GM12891 (cell line): ENCODE results near the gene KLHL21.

Source experiments
- DNase-seq: peaks from one replicate; pipeline ENCODE4 v3.0.0; 2011; ENCODE audit warnings: low spot score; ENCODE audit not compliant: insufficient read length
- FAIRE-seq: peaks from 2 replicates; lab custom pipeline; 2011; peaks lifted over from hg19 to GRCh38; lab: Jason Lieb, UNC
- PAX5 ChIP-seq: IDR thresholded peaks from 2 replicates; pipeline ENCODE4 v1.6.1; 2011; ENCODE audit warnings: low read length, moderate library complexity, mild to moderate bottlenecking; ENCODE audit not compliant: insufficient read depth, severe bottlenecking
- POLR2A ChIP-seq: IDR thresholded peaks from 2 replicates; pipeline ENCODE4 v1.6.1; 2011; ENCODE audit warnings: low read depth, low read length, control low read depth
- POLR2AphosphoS5 ChIP-seq: IDR thresholded peaks from 2 replicates; pipeline ENCODE4 v1.6.1; 2011; ENCODE audit warnings: low read depth, low read length, control low read depth
- POU2F2 ChIP-seq: IDR thresholded peaks from 2 replicates; pipeline ENCODE4 v1.6.1; 2011; ENCODE audit warnings: low read depth, mild to moderate bottlenecking, control low read depth, low read length, moderate library complexity
- SPI1 ChIP-seq: IDR thresholded peaks from 2 replicates; pipeline ENCODE4 v1.6.1; 2011; ENCODE audit warnings: low read depth, low read length, control low read depth
- TAF1 ChIP-seq: IDR thresholded peaks from 2 replicates; pipeline ENCODE4 v1.6.1; 2011; ENCODE audit warnings: low read depth, low read length, control low read depth

Gene KLHL21

GRCh38 chr1:6557597-6557996 is 45.1 kb downstream of the KLHL21 start:
- no peak for FAIRE-seq
- no peak for DNase-seq
- TF ChIP-seq PAX5 (no peak), SPI1 (no peak), POU2F2 (no peak), POLR2A (no peak), POLR2AphosphoS5 (no peak), TAF1 (no peak)

GRCh38 chr1:6554907-6555778 is 47.5 kb downstream of the KLHL21 start, which contains the start of gene TAS1R1:
Gene TAS1R1, plus strand, starts transcription at chr1:6555307. Its CDS starts 67 bp downstream, at chr1:6555374.
- FAIRE-seq (no peak), DNase-seq (no peak)

GRCh38 chr1:6554031-6554906 is 48.4 kb downstream of the KLHL21 start, which contains the start of gene NOL9:
Gene NOL9, minus strand, starts transcription at chr1:6554513. Its CDS starts 11 bp downstream, at chr1:6554502.
- DNase-seq: peak; percentile 97
- TF ChIP-seq TAF1 (peak; percentile 94), PAX5 (peak; percentile 89), POU2F2 (no peak), POLR2AphosphoS5 (peak; percentile 74), POLR2A (peak; percentile 83)
- peak; percentile 98 for FAIRE-seq

More at GRCh38 chr1:6554907-6555778, 47.5 kb downstream of the KLHL21 start, which contains the start of gene TAS1R1:
- no peak for TF ChIP-seq POLR2AphosphoS5
- no peak for TF ChIP-seq PAX5
- no peak for TF ChIP-seq TAF1
- TF ChIP-seq POLR2A: no peak
- no peak for TF ChIP-seq SPI1
- TF ChIP-seq POU2F2: no peak

GRCh38 chr1:6547301-6547700 is 55.4 kb downstream of the KLHL21 start:
- no peak for DNase-seq
- TF ChIP-seq TAF1: no peak
- TF ChIP-seq POLR2AphosphoS5: no peak
- FAIRE-seq: no peak

GRCh38 chr1:6546326-6546725 is 56.3 kb downstream of the KLHL21 start:
- no peak for DNase-seq
- FAIRE-seq: no peak
- TF ChIP-seq POLR2AphosphoS5 (no peak), SPI1 (no peak), POLR2A (no peak), TAF1 (no peak), PAX5 (no peak), POU2F2 (no peak)

GRCh38 chr1:6545276-6546112 is 57.2 kb downstream of the KLHL21 start:
- TF ChIP-seq POU2F2 (no peak), POLR2AphosphoS5 (no peak), PAX5 (no peak), SPI1 (no peak), POLR2A (no peak), TAF1 (no peak)
- FAIRE-seq: no peak
- DNase-seq: no peak

- FAIRE-seq (no peak), DNase-seq (no peak)
- TF ChIP-seq POLR2A (no peak), TAF1 (no peak), PAX5 (no peak), POU2F2 (no peak), POLR2AphosphoS5 (no peak)
Measured at GRCh38 chr1:6544831-6545230, 57.8 kb downstream of the KLHL21 start.
